Inferior parietal cortex (tissue), 1 donor: ENCODE measurements around the gene TAL1.

Source experiments
- DNase-seq: peaks from one replicate; pipeline ENCODE4 v3.0.0-alpha.2; 2016; ENCODE audit errors: extremely low spot score

Gene TAL1

GRCh38 chr1:47188791-47189785, 42.9 kb downstream of the TAL1 start:
- no peak for DNase-seq

GRCh38 chr1:47187926-47188250, 44.1 kb downstream of the TAL1 start:
- no peak for DNase-seq

- DNase-seq = no peak
These were observed 44.6 kb downstream of the TAL1 start for GRCh38 chr1:47187231-47187925.

- no peak for DNase-seq
These were observed 45.5 kb downstream of the TAL1 start for GRCh38 chr1:47186267-47187185.

GRCh38 chr1:47184822-47185677, 47.0 kb downstream of the TAL1 start:
- DNase-seq = no peak

GRCh38 chr1:47184090-47184821, 47.8 kb downstream of the TAL1 start:
- no peak for DNase-seq

GRCh38 chr1:47183308-47184089, 48.5 kb downstream of the TAL1 start:
- no peak for DNase-seq

GRCh38 chr1:47182676-47183235, 49.3 kb downstream of the TAL1 start:
- no peak for DNase-seq

- no peak for DNase-seq
These were observed 49.9 kb downstream of the TAL1 start for GRCh38 chr1:47181955-47182675.

- peak; percentile 53 for DNase-seq
These were observed 50.7 kb downstream of the TAL1 start for GRCh38 chr1:47181095-47181954.

GRCh38 chr1:47180603-47181094, 51.4 kb downstream of the TAL1 start:
- no peak for DNase-seq

- DNase-seq = no peak
These were observed 51.9 kb downstream of the TAL1 start for GRCh38 chr1:47179988-47180563.

GRCh38 chr1:47179017-47179987, 52.7 kb downstream of the TAL1 start:
- DNase-seq = peak; percentile 89

GRCh38 chr1:47178654-47179016, 53.4 kb downstream of the TAL1 start:
- DNase-seq = no peak

GRCh38 chr1:47178020-47178419, 54.0 kb downstream of the TAL1 start:
- DNase-seq = peak; percentile 39
